Pancreas (tissue), 10 donors: ENCODE data around the gene OR4D10. TPM values are rescaled to one million over a fixed set of nuclear protein-coding genes. Genes with fewer than 3 reads are reported as not detected.

Experiments used
- ATAC-seq, 4 donors: fragments of 200-7000 bp; cut with Tn5 transposase; one replicate each; pipeline versions ENCODE4 v1.8.0 to v1.9.1; 2020; ENCODE audit warnings: mild to moderate bottlenecking in 4 of 4, moderate library complexity in 4 of 4
- DNase-seq, 6 donors: peaks; one replicate each; pipeline ENCODE4 v3.0.0-alpha.2; 2020
- FAIRE-seq: peaks from 2 replicates; lab custom pipeline; 2012; peaks lifted over from hg19 to GRCh38; lab: Jason Lieb, UNC
- H3K27ac ChIP-seq, 4 donors: fragments of 200-600 bp; sonication (generic); 1 replicate in 3 of 4; 2 replicates in 1 of 4; pipeline versions ENCODE4 v1.5.0 to v1.8.0; 2020
- H3K27me3 ChIP-seq, 4 donors: fragments of 200-600 bp; one replicate each; pipeline ENCODE4 v1.8.0; 2021
- H3K36me3 ChIP-seq, 3 donors: fragments of 200-600 bp; sonication (generic) in 1 of 3; one replicate each; pipeline versions ENCODE4 v1.5.0 to v1.8.0; 2020 to 2021
- H3K4me1 ChIP-seq, 3 donors: fragments of 200-600 bp; one replicate each; pipeline ENCODE4 v1.8.0; 2021
- H3K4me3 ChIP-seq, 4 donors: fragments of 200-600 bp; sonication (generic) in 2 of 4; one replicate each; pipeline versions ENCODE4 v1.5.0 to v1.8.0; 2020 to 2021
- H3K9me3 ChIP-seq, 4 donors: fragments of 200-600 bp; one replicate each; pipeline ENCODE4 v1.8.0; 2021
- WGBS, 2 donors: extraction: QIAGEN DNeasy Blood & Tissue Kit; methylation state at CpG; one replicate each; pipeline ENCODE4 v1.1.7; 2013; 5-methylcytosine and 5-hydroxymethylcytosine counted together
- intact Hi-C, 3 donors: fragments of 100-400 bp; cut with DNase I; formaldehyde crosslinking; loops; one replicate each; pipeline versions ENCODE4 v1.11.1 to v1.14.2; 2022
- polyA plus RNA-seq, 2 donors: library from polyadenylated mRNA; stranded (reverse); fragments of 200-250 nt; gene quantifications; one replicate each; pipeline ENCODE4 v1.2.3, GENCODE V29; 2013
- total RNA-seq, 6 donors: library from RNA; stranded (reverse); fragmentation: NEBNext Ultra II Directional in 4 of 6; extraction: Animal tissue kit (Norgen Biotek cat#: 25700) in 4 of 6; gene quantifications; one replicate each; pipeline versions ENCODE4 v1.2.1 to v1.2.4, GENCODE V29; 2021 to 2023
- TF ChIP-seq, protein P1 (sequence below), 4 donors: fragments of 200-600 bp; sonication (generic) in 3 of 4; IDR thresholded peaks; one replicate each; pipeline versions ENCODE4 v1.5.0 to v1.8.0; 2021; ENCODE audit warnings: antibody characterized with exemption in 4 of 4
- donor health status: healthy with polysubstance abuse.
- donor health status: DM: no; HTN: no; CAD: no; lungs with moderate emphysema.
- donor health status: DM: no; HTN: no; CAD: no.
- donor health status: control.
- donor health status: control.
- donor health status: Bipolar disorder and iron deficiency.
- donor health status: DM: yes; HTN: yes; CAD: no.
- donor health status: DM: no; HTN: no; CAD: no.
- donor health status: DM: no; HTN: no; CAD: no.
- donor health status: DM: yes; HTN: yes; CAD: no.

OR4D10 gene
- total and polyA plus RNA-seq, 8 donors = not detected

DNA sequence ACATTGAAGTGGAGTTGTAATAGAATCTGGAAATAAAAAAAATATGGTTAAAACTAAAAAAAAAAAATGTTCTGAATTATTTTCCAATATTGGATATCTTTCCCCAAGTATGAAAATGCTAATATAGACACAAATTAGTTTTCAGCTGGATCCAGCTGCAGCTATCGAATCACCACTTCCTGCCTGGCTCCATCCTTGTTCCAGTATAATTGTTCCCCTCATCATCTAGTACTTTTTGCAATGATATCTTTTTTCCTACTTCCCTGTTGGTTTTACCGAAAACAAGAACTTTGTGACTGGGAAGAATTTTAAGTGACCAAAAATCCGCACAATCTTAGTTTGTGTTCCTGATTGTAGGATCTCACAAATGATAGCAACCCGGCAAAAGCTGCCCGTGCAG is 47.6 kb downstream of the OR4D10 start:
- H3K27me3 ChIP-seq = no peaks in the 10 kb centered on the region
- H3K9me3 ChIP-seq = no peaks in the 10 kb centered on the region
- no peaks in the 10 kb centered on the region for H3K36me3 ChIP-seq
- no peak overlapping the region for H3K4me3 ChIP-seq
- intact Hi-C loops = no loop called here
- 79 to 89% methylated on average over 5 of the region's 5 CpGs for WGBS, 2 donors
- no peak for DNase-seq
- H3K4me1 ChIP-seq = no peaks in the 10 kb centered on the region
- no peak for FAIRE-seq
- ATAC-seq = no peak
- no peak overlapping the region for H3K27ac ChIP-seq
- TF ChIP-seq, protein P1, sequence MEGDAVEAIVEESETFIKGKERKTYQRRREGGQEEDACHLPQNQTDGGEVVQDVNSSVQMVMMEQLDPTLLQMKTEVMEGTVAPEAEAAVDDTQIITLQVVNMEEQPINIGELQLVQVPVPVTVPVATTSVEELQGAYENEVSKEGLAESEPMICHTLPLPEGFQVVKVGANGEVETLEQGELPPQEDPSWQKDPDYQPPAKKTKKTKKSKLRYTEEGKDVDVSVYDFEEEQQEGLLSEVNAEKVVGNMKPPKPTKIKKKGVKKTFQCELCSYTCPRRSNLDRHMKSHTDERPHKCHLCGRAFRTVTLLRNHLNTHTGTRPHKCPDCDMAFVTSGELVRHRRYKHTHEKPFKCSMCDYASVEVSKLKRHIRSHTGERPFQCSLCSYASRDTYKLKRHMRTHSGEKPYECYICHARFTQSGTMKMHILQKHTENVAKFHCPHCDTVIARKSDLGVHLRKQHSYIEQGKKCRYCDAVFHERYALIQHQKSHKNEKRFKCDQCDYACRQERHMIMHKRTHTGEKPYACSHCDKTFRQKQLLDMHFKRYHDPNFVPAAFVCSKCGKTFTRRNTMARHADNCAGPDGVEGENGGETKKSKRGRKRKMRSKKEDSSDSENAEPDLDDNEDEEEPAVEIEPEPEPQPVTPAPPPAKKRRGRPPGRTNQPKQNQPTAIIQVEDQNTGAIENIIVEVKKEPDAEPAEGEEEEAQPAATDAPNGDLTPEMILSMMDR (IDR thresholded peaks at IDR 0.05) = no peak

DNA sequence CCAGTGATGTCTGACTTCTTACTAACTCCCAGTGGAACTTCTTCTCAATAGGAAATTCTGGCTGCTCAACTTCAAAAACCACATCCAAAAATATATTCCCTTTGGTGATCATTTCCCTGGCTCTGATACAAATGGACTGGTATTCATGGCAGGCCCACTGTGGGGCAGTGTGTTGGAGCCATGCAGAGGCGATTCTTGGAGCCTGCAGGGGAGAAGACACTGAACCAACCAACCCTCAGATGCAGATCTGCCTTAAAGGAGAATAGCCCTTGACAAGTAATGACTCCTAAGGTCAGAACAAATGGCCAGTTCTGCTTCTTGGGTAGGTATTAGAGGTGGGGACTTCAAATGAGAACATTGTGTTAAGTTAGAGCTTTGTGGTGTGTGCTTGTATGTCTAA is 50.4 kb downstream of the OR4D10 start:
- H3K4me1 ChIP-seq = no peaks in the 10 kb centered on the region
- intact Hi-C loops = no loop called here
- no peak overlapping the region for H3K4me3 ChIP-seq
- H3K27me3 ChIP-seq = no peaks in the 10 kb centered on the region
- TF ChIP-seq, protein P1 (IDR thresholded peaks at IDR 0.05) = no peak
- FAIRE-seq = no peak
- WGBS, 2 donors = 18 to 20% methylated on average over 1 of the region's 1 CpG
- ATAC-seq = no peak
- H3K27ac ChIP-seq = no peak overlapping the region
- no peaks in the 10 kb centered on the region for H3K36me3 ChIP-seq
- DNase-seq = no peak
- no peaks in the 10 kb centered on the region for H3K9me3 ChIP-seq

DNA sequence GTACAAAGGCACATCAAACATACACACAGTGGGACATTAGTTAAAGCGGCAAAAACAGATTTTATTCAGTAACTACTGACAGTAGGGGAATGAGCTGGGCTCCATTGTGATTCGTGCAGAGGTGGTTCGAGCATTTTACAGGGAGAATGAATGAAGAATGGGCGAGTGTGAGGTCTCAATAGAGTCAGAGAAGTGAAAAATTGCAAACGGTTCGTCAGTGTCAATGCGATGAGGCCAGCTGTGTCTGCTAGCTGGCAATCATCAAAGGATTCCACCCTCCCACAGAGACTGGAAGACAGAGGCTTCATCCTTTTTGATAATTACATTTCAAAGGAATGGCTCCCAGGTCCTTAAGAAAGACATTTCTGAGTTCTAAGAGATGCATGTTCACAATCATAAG is 55.6 kb downstream of the OR4D10 start:
- DNase-seq = no peak
- H3K36me3 ChIP-seq = no peaks in the 10 kb centered on the region
- intact Hi-C loops = no loop called here
- no peak overlapping the region for H3K4me3 ChIP-seq
- no peak for ATAC-seq
- H3K9me3 ChIP-seq = no peaks in the 10 kb centered on the region
- FAIRE-seq = no peak
- TF ChIP-seq, protein P1 (IDR thresholded peaks at IDR 0.05) = no peak
- H3K27me3 ChIP-seq = no peaks in the 10 kb centered on the region
- WGBS, 2 donors = 58 to 61% methylated on average over 7 of the region's 7 CpGs
- H3K4me1 ChIP-seq = no peaks in the 10 kb centered on the region
- no peak overlapping the region for H3K27ac ChIP-seq

Other genes with a start within 250 kb of the OR4D10 start
- gene OR5AN1, start 114.4 kb upstream of the OR4D10 start, total RNA-seq = not detected
- not detected for gene OR5AN1, start 114.4 kb upstream of the OR4D10 start, polyA plus RNA-seq
- gene OR5A2, start 46.9 kb upstream of the OR4D10 start, total RNA-seq = not detected
- gene OR5A2, start 46.9 kb upstream of the OR4D10 start, polyA plus RNA-seq = under 1 TPM in 1 of 2 donors, not detected in 1; under 0.01 TPM
- gene OR5A1, start 36.8 kb upstream of the OR4D10 start, total RNA-seq = not detected
- not detected for gene OR5A1, start 36.8 kb upstream of the OR4D10 start, polyA plus RNA-seq
- not detected for gene OR4D6, start 16.4 kb upstream of the OR4D10 start, total RNA-seq
- not detected for gene OR4D6, start 16.4 kb upstream of the OR4D10 start, polyA plus RNA-seq
- gene OR4D11, start 30.3 kb downstream of the OR4D10 start, total RNA-seq = not detected
- not detected for gene OR4D11, start 30.3 kb downstream of the OR4D10 start, polyA plus RNA-seq
- gene OR4D9, start 38.2 kb downstream of the OR4D10 start, total RNA-seq = not detected
- gene OR4D9, start 38.2 kb downstream of the OR4D10 start, polyA plus RNA-seq = not detected
- gene OSBP, start 142.5 kb downstream of the OR4D10 start, total RNA-seq = 10 to 100 TPM; 32.8 to 39.7 (median 35.8) TPM
- 10 to 100 TPM; 12.4 to 23.5 TPM for gene OSBP, start 142.5 kb downstream of the OR4D10 start, polyA plus RNA-seq
- gene PATL1, start 195.7 kb downstream of the OR4D10 start, total RNA-seq = 10 to 100 TPM in 2 of 6 donors, 1 to 10 TPM in 4; 6.5 to 12.9 (median 8.1) TPM
- gene PATL1, start 195.7 kb downstream of the OR4D10 start, polyA plus RNA-seq = 1 to 10 TPM; 4.5 to 6.8 TPM
- gene OR10V1, start 240.5 kb downstream of the OR4D10 start, total RNA-seq = not detected
- not detected for gene OR10V1, start 240.5 kb downstream of the OR4D10 start, polyA plus RNA-seq